GM18868 (cell line): Measurements from ENCODE around the gene PRPF6.

Experiments used
- ATAC-seq: cut with Tn5 transposase; IDR thresholded peaks from one replicate; pipeline ENCODE4 v1.9.1; 2021; ENCODE audit warnings: mild to moderate bottlenecking, moderate library complexity; ENCODE audit not compliant: unreplicated experiment

Gene PRPF6

DNA sequence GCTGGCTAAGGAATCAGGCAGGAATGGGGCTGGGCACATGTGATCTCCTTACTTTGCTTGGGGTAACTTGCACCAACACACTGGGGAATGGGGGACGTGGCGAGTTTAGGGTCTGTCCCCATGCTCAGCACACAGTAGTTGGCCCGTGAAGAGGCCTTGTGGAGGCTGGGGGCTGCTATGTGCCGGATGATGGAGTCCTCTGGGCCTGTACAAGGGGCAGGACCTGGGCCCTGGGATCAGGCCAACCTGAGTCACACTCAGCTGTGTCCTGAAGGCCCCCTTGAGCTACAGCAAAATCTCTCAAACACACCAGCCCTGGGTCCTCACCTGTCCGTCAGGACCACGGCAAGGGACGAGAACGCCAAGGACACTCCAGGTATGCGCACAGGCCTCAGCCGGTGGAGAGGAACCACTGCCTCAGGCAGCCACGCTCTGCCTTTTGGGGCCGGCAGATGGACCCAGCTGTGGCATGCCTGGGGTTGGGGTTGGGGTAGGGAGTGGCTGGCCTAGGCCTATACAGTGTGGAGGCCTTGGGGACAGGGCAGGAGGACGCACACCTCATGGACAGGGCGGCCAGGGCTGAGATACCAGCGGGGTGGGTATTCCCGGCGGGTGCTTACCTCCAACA, 35.8 kb upstream of the PRPF6 start:
- ATAC-seq, result no peak

DNA sequence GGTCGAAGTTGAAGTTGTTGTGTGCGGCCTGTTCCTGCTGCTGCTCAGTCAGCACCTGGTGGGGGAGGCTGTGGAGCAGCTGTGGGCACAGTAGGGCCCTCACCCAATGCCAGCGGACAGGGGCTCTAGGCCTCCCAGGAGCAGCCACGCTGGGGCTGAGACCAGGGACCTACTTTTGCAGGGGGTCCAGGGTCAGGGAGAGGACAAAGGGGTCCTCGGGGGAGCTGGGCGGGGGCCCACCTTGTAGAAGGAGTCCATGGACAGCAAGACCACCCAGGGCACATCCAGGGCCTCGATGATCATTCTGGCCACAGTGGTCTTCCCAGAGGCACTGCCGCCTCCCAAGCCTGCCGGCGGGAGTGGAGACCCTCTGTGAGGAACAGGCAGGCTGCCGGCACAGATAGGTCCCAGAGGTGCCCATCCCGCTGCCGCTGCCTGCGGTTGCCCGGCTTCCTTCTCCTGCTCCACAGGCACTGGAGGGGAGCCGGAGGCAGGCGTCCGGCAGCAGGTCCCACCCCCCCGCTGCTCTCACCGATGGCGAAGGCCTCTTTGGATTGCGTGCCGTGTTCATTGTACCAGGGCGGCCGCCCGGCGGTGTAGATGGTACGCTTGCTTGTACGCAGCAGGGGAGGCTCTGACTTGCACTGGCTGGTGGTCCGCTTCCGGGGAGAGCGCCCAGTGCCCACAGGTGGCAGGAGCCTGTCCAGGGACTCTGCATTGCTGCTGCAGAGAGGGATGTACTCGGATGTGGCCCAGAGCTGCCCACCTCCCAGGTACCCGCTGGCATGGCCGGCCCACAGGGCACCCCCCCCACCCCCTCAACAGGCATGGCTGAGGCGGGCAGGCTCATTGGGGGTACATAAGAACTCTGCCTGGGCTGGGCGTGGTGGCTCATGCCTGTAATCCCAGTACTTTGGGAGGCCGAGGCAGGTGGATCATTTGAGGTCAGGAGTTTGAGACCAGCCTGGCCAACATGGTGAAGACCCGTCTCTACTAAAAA, 34.7 kb upstream of the PRPF6 start:
- no peak for ATAC-seq

- ATAC-seq, result no peak
Observed at GRCh38 chr20:63946986-63947637, 33.8 kb upstream of the PRPF6 start.

DNA sequence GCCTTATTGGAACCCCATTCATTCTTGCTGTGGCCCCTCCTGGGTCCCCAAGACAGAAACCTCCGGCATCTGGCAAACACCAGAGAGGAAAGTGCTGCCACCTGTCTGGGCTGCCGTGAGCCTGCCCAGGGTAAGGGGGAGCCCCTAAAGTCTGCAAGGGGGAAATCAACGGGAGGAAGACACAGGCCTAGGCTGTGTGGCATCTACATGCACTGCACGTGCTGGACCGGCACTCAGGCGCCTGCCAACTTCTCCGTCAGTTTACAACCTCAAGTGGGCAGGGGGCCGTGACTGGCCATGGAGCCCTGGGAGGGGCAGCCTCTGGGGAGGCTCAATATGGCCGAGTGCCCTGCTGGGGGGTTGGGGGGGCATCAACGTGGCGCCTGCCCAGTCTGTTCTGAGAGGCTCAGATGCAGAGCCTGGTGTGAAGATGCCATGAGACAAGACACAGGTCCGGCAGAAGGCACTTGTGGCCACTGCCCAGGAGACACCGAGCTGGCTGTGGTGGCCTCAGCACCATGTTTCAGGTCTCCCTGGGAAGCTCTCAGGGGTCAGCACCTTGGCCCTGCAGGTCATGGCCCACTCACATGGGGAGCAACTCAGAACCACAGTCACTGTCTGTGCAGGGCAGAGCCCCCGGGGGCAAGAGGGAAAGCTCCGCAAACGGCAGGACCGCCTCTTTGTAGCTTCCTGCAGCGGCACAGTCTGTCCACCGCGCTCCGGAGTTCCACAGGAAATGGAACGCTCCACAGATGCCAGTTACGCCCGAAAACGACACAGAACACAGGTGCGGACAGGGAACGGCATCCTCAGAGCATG, 33.1 kb upstream of the PRPF6 start:
- ATAC-seq, result no peak

GRCh38 chr20:63950701-63951397, 30.1 kb upstream of the PRPF6 start:
- ATAC-seq, result no peak

DNA sequence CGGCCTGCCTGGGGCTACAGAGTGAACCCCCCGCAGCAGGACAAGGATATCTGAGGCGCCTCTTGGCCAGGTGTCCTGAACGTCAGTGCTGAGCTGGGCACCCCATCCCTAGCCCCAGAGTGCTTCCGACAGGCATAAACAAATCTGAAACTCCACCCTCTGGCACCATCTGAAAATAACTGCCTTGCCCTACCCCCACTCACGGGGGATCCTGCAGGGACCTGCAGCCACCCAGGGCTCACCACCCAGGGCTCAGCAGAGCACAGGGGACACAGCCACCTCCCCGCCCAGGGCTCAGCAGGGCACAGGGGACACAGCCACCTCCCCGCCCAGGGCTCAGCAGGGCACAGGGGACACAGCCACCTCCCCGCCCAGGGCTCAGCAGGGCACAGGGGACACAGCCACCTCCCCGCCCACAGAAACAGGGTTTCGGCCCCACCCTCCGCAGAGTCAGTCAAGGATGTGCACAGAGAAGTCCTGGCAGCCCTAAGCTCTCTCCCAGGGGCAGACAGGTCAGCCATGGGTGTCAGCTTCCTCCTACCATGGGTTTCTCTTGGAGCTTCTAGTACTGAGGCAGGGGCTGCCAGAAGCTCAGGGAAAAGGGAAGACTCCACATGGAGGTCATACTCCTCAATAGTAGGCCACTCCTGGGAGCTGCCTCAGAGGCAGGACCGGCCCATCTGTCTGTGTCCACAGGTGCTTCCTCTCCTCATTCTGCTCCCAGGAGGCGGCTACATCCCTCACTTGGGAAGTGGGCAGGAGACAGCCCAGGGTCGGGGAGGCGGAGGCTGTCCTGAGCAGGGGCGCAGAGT, 29.3 kb upstream of the PRPF6 start:
- no peak for ATAC-seq

DNA sequence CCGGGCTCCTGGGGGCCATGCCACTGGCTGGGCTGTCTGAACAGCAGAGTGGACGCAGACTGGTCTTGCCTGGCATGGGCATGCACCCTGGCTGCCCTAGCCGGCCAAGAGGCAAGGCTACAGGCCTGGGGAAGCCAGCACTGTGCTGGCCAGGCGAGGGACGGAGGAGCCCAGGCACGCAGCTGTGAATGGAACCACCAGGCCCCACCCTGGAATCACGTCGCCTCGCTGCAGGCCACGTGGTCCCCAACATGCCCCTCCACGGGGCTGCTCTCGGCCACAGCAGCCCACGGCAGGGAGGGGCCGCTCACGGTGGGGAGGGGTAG, 28.8 kb upstream of the PRPF6 start:
- ATAC-seq, result no peak

GRCh38 chr20:63952769-63953168, 28.2 kb upstream of the PRPF6 start:
- ATAC-seq, result no peak

GRCh38 chr20:63953764-63954429, 27.0 kb upstream of the PRPF6 start:
- ATAC-seq, result no peak

DNA sequence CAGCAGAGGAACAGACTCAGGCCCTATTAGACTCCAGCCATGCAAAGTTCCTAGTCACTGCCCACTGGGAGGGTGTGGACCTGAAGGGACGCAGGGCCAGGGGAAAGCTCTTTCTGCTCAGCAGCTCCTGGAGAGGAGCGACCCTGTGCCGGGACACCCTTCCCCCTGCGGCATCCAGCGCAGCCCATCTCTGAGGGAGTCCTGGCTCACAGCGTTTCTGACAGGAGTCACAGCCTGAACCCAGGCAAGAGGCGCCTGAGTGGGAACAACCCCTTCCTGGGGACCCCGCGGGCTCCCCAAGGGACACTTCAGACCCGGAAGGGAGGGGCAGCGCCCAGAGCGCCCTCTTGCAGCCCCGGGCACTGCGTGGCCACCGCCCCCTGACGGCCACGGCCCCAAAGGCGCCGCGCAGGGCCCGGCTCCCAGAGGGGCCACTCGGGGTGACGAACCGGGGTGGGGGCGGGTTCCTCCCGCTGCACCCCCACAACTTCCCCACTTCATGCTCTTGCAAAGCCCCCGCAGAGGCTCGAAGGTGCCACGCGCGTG, 25.6 kb upstream of the PRPF6 start:
- ATAC-seq, result no peak

GRCh38 chr20:63955827-63956663, 24.9 kb upstream of the PRPF6 start, which contains the start of gene UCKL1:
TSS of gene UCKL1 (minus strand) at chr20:63956416. CDS start at chr20:63956372, 44 bp downstream.
- ATAC-seq, result peak; percentile 78

DNA sequence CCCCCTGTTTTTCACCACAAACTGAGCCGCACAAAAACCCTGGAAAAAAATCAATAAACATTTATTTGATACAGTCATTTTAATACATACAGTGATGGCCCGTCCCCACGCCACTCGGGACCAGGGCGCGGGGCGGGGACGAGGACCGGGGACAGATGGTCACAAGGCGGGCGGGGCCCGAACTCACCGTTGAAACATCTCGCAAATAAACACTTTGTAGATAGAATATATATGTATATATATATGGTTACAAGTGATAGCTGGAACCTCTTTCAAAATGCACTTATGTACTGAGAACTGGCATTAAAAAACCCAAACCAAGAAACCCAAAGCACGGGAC, 24.3 kb upstream of the PRPF6 start:
- no peak for ATAC-seq

DNA sequence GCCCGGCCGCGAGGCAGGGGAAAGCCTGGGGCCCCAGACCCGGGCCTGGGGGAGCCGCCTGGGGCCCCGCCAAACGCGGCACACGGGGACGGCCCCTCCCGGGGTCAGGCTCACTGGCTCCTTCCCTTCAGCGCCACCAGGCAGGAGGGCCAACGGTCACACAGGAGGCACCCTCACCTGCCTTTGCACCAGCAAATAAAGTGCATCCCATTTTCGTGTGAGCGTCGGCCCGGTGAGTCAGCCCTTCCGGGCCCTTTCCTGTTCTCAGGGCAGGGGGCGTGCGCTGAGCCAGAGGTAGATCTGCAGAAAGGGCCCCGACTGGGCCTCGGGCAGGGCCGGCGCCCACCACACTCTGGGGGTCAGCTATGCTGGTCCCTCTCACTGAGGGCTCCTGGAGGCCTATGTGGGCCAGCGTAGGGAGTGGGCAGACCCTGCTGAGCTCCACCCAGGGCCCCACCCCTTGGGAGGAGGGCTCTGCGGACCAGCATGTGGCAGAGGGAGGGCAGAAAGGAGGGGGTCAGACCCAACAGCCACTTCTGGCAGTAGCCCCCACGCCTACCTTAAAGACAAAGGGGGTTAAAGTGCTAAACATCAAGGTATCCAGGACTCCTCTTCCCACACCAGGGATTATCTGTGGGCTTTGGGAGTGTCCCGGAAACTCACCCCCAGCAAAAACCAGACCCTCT, 23.8 kb upstream of the PRPF6 start:
- no peak for ATAC-seq

DNA sequence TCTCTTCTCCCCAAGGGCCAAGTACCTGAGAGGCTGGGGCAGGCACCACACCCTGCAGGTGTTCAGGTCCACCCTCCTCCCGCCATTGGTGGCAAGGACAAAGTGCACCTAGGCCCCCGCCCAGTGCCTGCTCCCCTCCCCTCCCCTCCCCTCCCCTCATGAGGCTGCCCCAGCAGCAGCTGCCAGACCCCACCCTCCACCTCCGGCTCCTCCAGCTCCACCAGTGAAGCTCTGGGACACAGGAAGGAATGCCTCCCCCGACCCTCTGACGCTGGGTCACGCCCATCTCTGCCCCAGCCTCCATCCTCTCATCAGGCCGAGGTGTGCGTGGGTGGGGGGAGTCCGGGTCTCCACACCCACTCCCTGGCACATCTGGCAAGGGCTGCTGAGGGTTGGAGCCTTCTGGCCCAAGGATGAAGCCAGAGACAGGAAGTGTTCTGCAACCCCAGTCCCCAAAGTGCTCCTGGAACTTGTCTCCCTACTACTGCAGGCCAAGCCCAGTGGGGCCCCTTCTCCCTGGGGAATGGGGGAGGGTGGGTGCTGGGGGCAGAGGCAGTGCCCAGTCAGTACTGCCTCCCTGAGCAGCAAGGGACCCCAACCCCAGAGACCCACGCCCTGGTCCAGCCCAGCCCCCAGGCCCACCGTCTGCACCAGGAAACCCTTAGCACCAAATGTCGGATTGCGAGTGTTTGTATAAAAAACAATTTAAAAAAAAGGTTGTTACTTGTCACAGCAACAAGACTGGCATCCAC, 23.1 kb upstream of the PRPF6 start:
- ATAC-seq, result no peak

- no peak for ATAC-seq
Observed at GRCh38 chr20:63958471-63958870, 22.5 kb upstream of the PRPF6 start.

DNA sequence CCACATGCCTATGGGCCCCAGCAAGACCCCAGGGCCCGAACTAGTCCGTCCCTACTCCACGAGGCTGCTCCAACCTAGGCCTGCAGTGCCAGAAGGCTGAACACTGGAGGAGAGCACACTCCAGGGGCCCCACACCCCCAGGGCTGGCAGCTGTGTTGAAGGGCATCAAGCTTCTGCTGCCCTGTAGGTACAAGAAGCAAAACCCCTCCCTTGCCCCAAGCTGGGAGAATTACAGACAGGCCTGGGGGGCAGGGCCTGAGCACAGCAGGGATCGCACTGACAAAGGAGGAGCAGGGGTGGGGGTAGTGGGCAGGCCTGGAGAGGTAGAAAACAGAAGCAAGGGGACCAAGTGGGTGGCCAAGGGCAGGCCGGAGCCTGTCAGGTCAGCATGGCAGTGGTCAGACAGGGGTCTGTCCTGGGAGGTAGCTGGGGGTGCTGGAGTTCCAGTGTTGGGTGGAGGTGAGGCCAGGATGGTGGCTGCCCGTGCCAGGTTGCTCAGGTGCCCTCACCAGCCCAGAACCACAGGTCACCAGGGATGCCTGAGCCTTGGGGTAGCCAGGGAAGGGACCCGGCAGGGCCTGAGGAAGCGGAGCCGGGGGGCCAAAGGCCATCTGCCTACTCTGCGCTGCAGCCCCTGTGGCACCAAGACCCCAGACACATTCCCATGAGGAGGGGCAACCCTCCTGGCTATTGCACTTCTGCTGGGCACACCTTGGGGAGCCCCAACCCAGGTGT, 21.8 kb upstream of the PRPF6 start:
- ATAC-seq, result no peak
